HUES6 (cell line): Measurements from ENCODE around the gene PFN4.

Experiments
- H3K27ac ChIP-seq: 2 replicates; pipeline ENCODE4 v1.7.0; 2013; ENCODE audit warnings: low read depth, mild to moderate bottlenecking, low read length, inconsistent platforms
- H3K27me3 ChIP-seq: 2 replicates; pipeline ENCODE4 v1.6.1; 2013; ENCODE audit warnings: low read length; ENCODE audit not compliant: control insufficient read depth, insufficient read depth
- H3K36me3 ChIP-seq: 2 replicates; pipeline ENCODE4 v1.6.1; 2013; ENCODE audit warnings: low read length; ENCODE audit not compliant: control insufficient read depth, insufficient read depth
- H3K4me1 ChIP-seq: 2 replicates; pipeline ENCODE4 v1.6.1; 2013; ENCODE audit warnings: low read length; ENCODE audit not compliant: control insufficient read depth, insufficient read depth
- H3K4me3 ChIP-seq: 2 replicates; pipeline ENCODE4 v1.5.1; 2013; ENCODE audit warnings: low read depth, low read length
- H3K9ac ChIP-seq: one replicate; pipeline ENCODE4 v1.6.1; 2013; ENCODE audit warnings: mild to moderate bottlenecking, low read length
- H3K9me3 ChIP-seq: 2 replicates; pipeline ENCODE4 v1.6.1; 2013; ENCODE audit warnings: low read depth, low read length; ENCODE audit not compliant: control insufficient read depth, insufficient read depth

The PFN4 gene

GRCh38 chr2:24123195-24123921 lies at the start of gene PFN4, which contains the start of gene FAM228B:
Gene PFN4, minus strand, starts transcription at chr2:24123334. Its CDS starts 799 bp downstream, at chr2:24122535.
Gene FAM228B, plus strand, starts transcription at chr2:24123469. Its CDS starts 893 bp downstream, at chr2:24124362.
- Histone ChIP-seq H3K27me3 (peaks cover 15% of the 10 kb centered on the region), H3K4me3 (peak within 1 kb of the TSS; percentile 76), H3K9ac (peak within 1 kb of the TSS; percentile 93), H3K36me3 (no peaks in the 10 kb centered on the region), H3K27ac (peak within 1 kb of the TSS; percentile 59; the same call in 1 of the 2 replicates), H3K4me1 (peaks cover 13% of the 10 kb centered on the region; the same call in 1 of the 2 replicates), H3K9me3 (no peaks in the 10 kb centered on the region)

- Histone ChIP-seq H3K27me3 (no peaks in the 10 kb centered on the region), H3K4me1 (0 out of 2 replicates have a peak, but pooled peaks cover 3% of the 10 kb centered on the region), H3K9me3 (no peaks in the 10 kb centered on the region), H3K36me3 (no peaks in the 10 kb centered on the region), H3K4me3 (no peak overlapping the region), H3K27ac (no peak overlapping the region), H3K9ac (no peak overlapping the region)
These were observed 45.9 kb upstream of the PFN4 start for GRCh38 chr2:24169023-24169422.

- H3K4me3 ChIP-seq = no peak overlapping the region
- H3K36me3 ChIP-seq = no peaks in the 10 kb centered on the region
- peaks cover 6% of the 10 kb centered on the region for H3K9me3 ChIP-seq
- H3K4me1 ChIP-seq = 0 out of 2 replicates have a peak, but pooled peaks cover 3% of the 10 kb centered on the region
- H3K27me3 ChIP-seq = no peaks in the 10 kb centered on the region
- H3K9ac ChIP-seq = no peak overlapping the region
- H3K27ac ChIP-seq = no peak overlapping the region
These were observed 41.4 kb upstream of the PFN4 start for GRCh38 chr2:24164416-24164973.

- no peaks in the 10 kb centered on the region for H3K27me3 ChIP-seq
- no peak overlapping the region for H3K9ac ChIP-seq
- H3K4me3 ChIP-seq = no peak overlapping the region
- peaks cover 6% of the 10 kb centered on the region for H3K9me3 ChIP-seq
- H3K36me3 ChIP-seq = no peaks in the 10 kb centered on the region
- 0 out of 2 replicates have a peak, but pooled peaks cover 3% of the 10 kb centered on the region for H3K4me1 ChIP-seq
- H3K27ac ChIP-seq = no peak overlapping the region
These were observed 40.5 kb upstream of the PFN4 start for GRCh38 chr2:24163601-24164000.

GRCh38 chr2:24163186-24163585 lies 40.1 kb upstream of the PFN4 start:
- H3K36me3 ChIP-seq = no peaks in the 10 kb centered on the region
- no peak overlapping the region for H3K27ac ChIP-seq
- H3K9ac ChIP-seq = no peak overlapping the region
- H3K9me3 ChIP-seq = peaks cover 6% of the 10 kb centered on the region
- H3K4me3 ChIP-seq = no peak overlapping the region
- 0 out of 2 replicates have a peak, but pooled peaks cover 3% of the 10 kb centered on the region for H3K4me1 ChIP-seq
- no peaks in the 10 kb centered on the region for H3K27me3 ChIP-seq

- no peak overlapping the region for H3K9ac ChIP-seq
- no peaks in the 10 kb centered on the region for H3K27me3 ChIP-seq
- H3K9me3 ChIP-seq = peaks cover 6% of the 10 kb centered on the region
- H3K36me3 ChIP-seq = no peaks in the 10 kb centered on the region
- no peak overlapping the region for H3K4me3 ChIP-seq
- 0 out of 2 replicates have a peak, but pooled peaks cover 3% of the 10 kb centered on the region for H3K4me1 ChIP-seq
- no peak overlapping the region for H3K27ac ChIP-seq
These were observed 39.4 kb upstream of the PFN4 start for GRCh38 chr2:24162494-24162893.

- Histone ChIP-seq H3K27me3 (no peaks in the 10 kb centered on the region), H3K9me3 (peaks cover 6% of the 10 kb centered on the region), H3K4me3 (no peak overlapping the region), H3K27ac (no peak overlapping the region), H3K9ac (no peak overlapping the region), H3K4me1 (no peaks in the 10 kb centered on the region), H3K36me3 (no peaks in the 10 kb centered on the region)
These were observed 37.6 kb upstream of the PFN4 start for GRCh38 chr2:24160761-24161160.

- Histone ChIP-seq H3K27ac (no peak overlapping the region), H3K9me3 (peaks cover 6% of the 10 kb centered on the region), H3K4me1 (no peaks in the 10 kb centered on the region), H3K9ac (no peak overlapping the region), H3K36me3 (no peaks in the 10 kb centered on the region), H3K27me3 (no peaks in the 10 kb centered on the region), H3K4me3 (no peak overlapping the region)
These were observed 36.6 kb upstream of the PFN4 start for GRCh38 chr2:24159708-24160107.

GRCh38 chr2:24158131-24158530 lies 35.0 kb upstream of the PFN4 start:
- H3K4me1 ChIP-seq = no peaks in the 10 kb centered on the region
- H3K4me3 ChIP-seq = no peak overlapping the region
- H3K27ac ChIP-seq = no peak overlapping the region
- H3K36me3 ChIP-seq = no peaks in the 10 kb centered on the region
- no peak overlapping the region for H3K9ac ChIP-seq
- no peaks in the 10 kb centered on the region for H3K27me3 ChIP-seq
- peaks cover 6% of the 10 kb centered on the region for H3K9me3 ChIP-seq

- no peak overlapping the region for H3K4me3 ChIP-seq
These were observed 30.3 kb upstream of the PFN4 start for GRCh38 chr2:24153478-24153877.

More at GRCh38 chr2:24153478-24153877, 30.3 kb upstream of the PFN4 start:
- Histone ChIP-seq H3K9ac (no peak overlapping the region), H3K4me1 (no peaks in the 10 kb centered on the region), H3K36me3 (no peaks in the 10 kb centered on the region), H3K9me3 (peaks cover 3% of the 10 kb centered on the region; the same call in 1 of the 2 replicates), H3K27me3 (no peaks in the 10 kb centered on the region), H3K27ac (no peak overlapping the region)
